Testis (tissue), 3 donors: Measurements from ENCODE around the gene SPAG9. TPM values are rescaled to one million over a fixed set of nuclear protein-coding genes. Genes with fewer than 3 reads are reported as not detected.

ENCODE experiments used
- DNase-seq: peaks from one replicate; pipeline ENCODE4 v3.0.0-alpha.2; 2019
- H3K27ac ChIP-seq, 2 donors: fragments of 200-600 bp; sonication (generic); one replicate each; pipeline ENCODE4 v1.5.1; 2019
- H3K27me3 ChIP-seq: fragments of 200-600 bp; sonication (generic); one replicate; pipeline ENCODE4 v1.5.1; 2019
- H3K36me3 ChIP-seq: fragments of 200-600 bp; sonication (generic); one replicate; pipeline ENCODE4 v1.5.1; 2017; ENCODE audit warnings: low read depth; ENCODE audit errors: missing control alignments
- H3K4me1 ChIP-seq: fragments of 200-600 bp; sonication (generic); one replicate; pipeline ENCODE4 v1.5.1; 2019
- H3K4me3 ChIP-seq, 2 donors: fragments of 200-600 bp; sonication (generic); one replicate each; pipeline ENCODE4 v1.5.1; 2017 to 2019
- H3K9me3 ChIP-seq: fragments of 200-600 bp; sonication (generic); one replicate; pipeline ENCODE4 v1.5.1; 2017
- CTCF ChIP-seq, 3 experiments: fragments of 450-650 bp in 2 of 3; fragments of 200-600 bp in 1 of 3; sonication (generic) in 1 of 3; IDR thresholded peaks; one replicate each; pipeline ENCODE4 v1.5.1; 2016 to 2019; ENCODE audit warnings: antibody characterized with exemption in 3 of 3, mild to moderate bottlenecking in 2 of 3, moderate library complexity in 1 of 3
- POLR2A ChIP-seq: fragments of 450-650 bp; IDR thresholded peaks from one replicate; pipeline ENCODE4 v1.6.1; 2017; ENCODE audit warnings: antibody characterized with exemption, mild to moderate bottlenecking, moderate library complexity
- WGBS, 2 donors: methylation state at CpG; one replicate each; pipeline ENCODE4 v1.1.5; 2018; 5-methylcytosine and 5-hydroxymethylcytosine counted together
- intact Hi-C: fragments of 100-400 bp; cut with DNase I; formaldehyde crosslinking; loops from one replicate; pipeline ENCODE4 v1.15.1; 2023; ENCODE audit warnings: low total_unique reads
- polyA plus RNA-seq: library from polyadenylated mRNA; stranded (reverse); fragments of 350-450 nt; fragmentation: Illumina TruSeq; extraction: RNeasy Lipid Tissue Mini Kit (QIAGEN cat#74804); gene quantifications from one replicate; pipeline ENCODE4 v1.2.3, GENCODE V29; 2014; ENCODE audit warnings: low read depth, low replicate concordance; ENCODE audit not compliant: insufficient read depth
- total RNA-seq, 2 donors: library from RNA; depleted of rRNA; stranded (reverse); fragments of >200 nt; gene quantifications; one replicate each; pipeline ENCODE4 v1.2.3, GENCODE V29; 2016

Gene SPAG9
- total and polyA plus RNA-seq, 3 donors from 2014 or later = 157 to 165 (median 159) TPM

- no peaks in the 10 kb centered on the region for H3K27me3 ChIP-seq
- no peaks in the 10 kb centered on the region for H3K36me3 ChIP-seq
- H3K4me3 ChIP-seq = no peak overlapping the region
- H3K9me3 ChIP-seq = no peaks in the 10 kb centered on the region
- no peaks in the 10 kb centered on the region for H3K4me1 ChIP-seq
- TF ChIP-seq CTCF (IDR thresholded peaks at IDR 0.05) = no peak
- no peak for TF ChIP-seq POLR2A
- intact Hi-C loops = no loop called here
- no peak overlapping the region for H3K27ac ChIP-seq
- WGBS, 2 donors = 71 to 86% methylated on average over 5 of the region's 5 CpGs
- DNase-seq = no peak
Observed at GRCh38 chr17:50972577-50972976, 148.1 kb downstream of the SPAG9 start.

GRCh38 chr17:50967795-50968194 lies 152.9 kb downstream of the SPAG9 start:
- H3K36me3 ChIP-seq = no peaks in the 10 kb centered on the region
- no peak overlapping the region for H3K4me3 ChIP-seq
- no peaks in the 10 kb centered on the region for H3K9me3 ChIP-seq
- TF ChIP-seq POLR2A (no peak), CTCF (IDR thresholded peaks at IDR 0.05) (no peak)
- no peak for DNase-seq
- peak overlapping the region in 1 of 2 donors; percentile 65 for H3K27ac ChIP-seq
- 38 to 46% methylated on average over 1 of the region's 1 CpG for WGBS, 2 donors
- no peaks in the 10 kb centered on the region for H3K27me3 ChIP-seq
- intact Hi-C loops = no loop called here
- H3K4me1 ChIP-seq = no peaks in the 10 kb centered on the region

- DNase-seq = no peak
- no peak overlapping the region for H3K4me3 ChIP-seq
- H3K36me3 ChIP-seq = no peaks in the 10 kb centered on the region
- TF ChIP-seq CTCF (IDR thresholded peaks at IDR 0.05) (no peak), POLR2A (no peak)
- H3K27me3 ChIP-seq = no peaks in the 10 kb centered on the region
- WGBS, 2 donors = 83 to 87% methylated on average over 3 of the region's 3 CpGs
- no peak overlapping the region for H3K27ac ChIP-seq
- intact Hi-C loops = no loop called here
- no peaks in the 10 kb centered on the region for H3K9me3 ChIP-seq
- no peaks in the 10 kb centered on the region for H3K4me1 ChIP-seq
Observed at GRCh38 chr17:50966163-50966666, 154.5 kb downstream of the SPAG9 start.

- Histone ChIP-seq H3K27ac (no peak overlapping the region), H3K4me1 (no peaks in the 10 kb centered on the region), H3K4me3 (no peak overlapping the region), H3K36me3 (no peaks in the 10 kb centered on the region), H3K27me3 (no peaks in the 10 kb centered on the region), H3K9me3 (no peaks in the 10 kb centered on the region)
- no peak for TF ChIP-seq CTCF (IDR thresholded peaks at IDR 0.05)
- no peak for TF ChIP-seq POLR2A
- DNase-seq = no peak
- intact Hi-C loops = no loop called here
- 68 to 74% methylated on average over 2 of the region's 2 CpGs for WGBS, 2 donors
Observed at GRCh38 chr17:50963139-50963538, 157.5 kb downstream of the SPAG9 start.
